H9 (cell line): ENCODE results near the gene GPR171. TPM values are rescaled to one million over a fixed set of nuclear protein-coding genes. Genes with fewer than 3 reads are reported as not detected.

Experiments used
- DNase-seq: peaks from one replicate; pipeline ENCODE4 v3.0.0-alpha.2; 2017
- H2AFZ ChIP-seq: one replicate; pipeline ENCODE4 v1.6.1; 2013; ENCODE audit warnings: mild to moderate bottlenecking, low read length, control low read depth, moderate library complexity
- H2AK5ac ChIP-seq: 2 replicates; pipeline ENCODE4 v1.6.1; 2013; ENCODE audit warnings: low read length, control low read depth, mixed read lengths; ENCODE audit not compliant: insufficient read length
- H2BK120ac ChIP-seq: one replicate; pipeline ENCODE4 v1.6.1; 2013; ENCODE audit warnings: low read depth, mild to moderate bottlenecking, low read length, control low read depth, inconsistent platforms; ENCODE audit not compliant: poor library complexity, severe bottlenecking
- H2BK12ac ChIP-seq: 2 replicates; pipeline ENCODE4 v1.6.1; 2013; ENCODE audit warnings: low read length, control low read depth, mixed read lengths, low read depth; ENCODE audit not compliant: insufficient read length
- H2BK15ac ChIP-seq: 2 replicates; pipeline ENCODE4 v1.6.1; 2013; ENCODE audit warnings: low read depth, low read length, control low read depth
- H2BK20ac ChIP-seq: one replicate; pipeline ENCODE4 v1.6.1; 2013; ENCODE audit warnings: low read depth, mild to moderate bottlenecking, low read length, control low read depth, inconsistent platforms; ENCODE audit not compliant: poor library complexity, severe bottlenecking
- H2BK5ac ChIP-seq: 2 replicates; pipeline ENCODE4 v1.6.1; 2013; ENCODE audit warnings: low read length, control low read depth, mixed read lengths; ENCODE audit not compliant: insufficient read length
- H3K14ac ChIP-seq: 2 replicates; pipeline ENCODE4 v1.6.1; 2013; ENCODE audit warnings: low read length, control low read depth; ENCODE audit not compliant: insufficient read depth
- H3K18ac ChIP-seq: 2 replicates; pipeline ENCODE4 v1.6.1; 2013; ENCODE audit warnings: low read depth, mild to moderate bottlenecking, mixed read lengths, low read length, control low read depth; ENCODE audit not compliant: insufficient read length
- H3K23ac ChIP-seq: 2 replicates; pipeline ENCODE4 v1.6.1; 2013; ENCODE audit warnings: low read length, control low read depth, mixed read lengths, low read depth; ENCODE audit not compliant: insufficient read length
- H3K23me2 ChIP-seq: 2 replicates; pipeline ENCODE4 v1.6.1; 2013; ENCODE audit warnings: low read depth, mild to moderate bottlenecking, mixed read lengths, low read length, control low read depth; ENCODE audit not compliant: insufficient read length, poor library complexity, severe bottlenecking
- H3K27ac ChIP-seq: 2 replicates; pipeline ENCODE4 v1.5.1; 2013; ENCODE audit warnings: low read length, control low read depth, mixed read lengths, low read depth; ENCODE audit not compliant: insufficient read length
- H3K27me3 ChIP-seq: 2 replicates; pipeline ENCODE4 v1.6.1; 2013; ENCODE audit warnings: low read length, control low read depth, inconsistent platforms; ENCODE audit not compliant: insufficient read depth
- H3K4ac ChIP-seq: 2 replicates; pipeline ENCODE4 v1.6.1; 2013; ENCODE audit warnings: low read depth, mild to moderate bottlenecking, control low read depth, inconsistent platforms, low read length, moderate library complexity
- H3K4me1 ChIP-seq: 2 replicates; pipeline ENCODE4 v1.6.1; 2013; ENCODE audit warnings: low read length, control low read depth, inconsistent platforms; ENCODE audit not compliant: insufficient read depth
- H3K4me2 ChIP-seq: 2 replicates; pipeline ENCODE4 v1.6.1; 2013; ENCODE audit warnings: low read length, control low read depth, mixed read lengths; ENCODE audit not compliant: insufficient read length, insufficient read depth
- H3K56ac ChIP-seq: 2 replicates; pipeline ENCODE4 v1.6.1; 2013; ENCODE audit warnings: low read depth, mild to moderate bottlenecking, mixed read lengths, low read length, control low read depth; ENCODE audit not compliant: insufficient read length
- H3K79me1 ChIP-seq: 2 replicates; pipeline ENCODE4 v1.6.1; 2013; ENCODE audit warnings: low read depth, mild to moderate bottlenecking, moderate library complexity, low read length, control low read depth, inconsistent platforms; ENCODE audit not compliant: insufficient read depth, poor library complexity, severe bottlenecking
- H3K79me2 ChIP-seq: 2 replicates; pipeline ENCODE4 v1.6.1; 2013; ENCODE audit warnings: low read length, control low read depth, inconsistent platforms; ENCODE audit not compliant: insufficient read depth
- H3K9ac ChIP-seq: 2 replicates; pipeline ENCODE4 v1.6.1; 2013; ENCODE audit warnings: low read length, control low read depth, mixed read lengths; ENCODE audit not compliant: insufficient read length; ENCODE audit errors: extremely low read depth
- H3K9me3 ChIP-seq: one replicate; pipeline ENCODE4 v1.6.1; 2013; ENCODE audit warnings: low read depth, low read length, inconsistent platforms; ENCODE audit not compliant: control insufficient read depth
- H3T11ph ChIP-seq: one replicate; pipeline ENCODE4 v1.6.1; 2013; ENCODE audit warnings: mild to moderate bottlenecking, low read length, control low read depth, inconsistent platforms
- H4K20me1 ChIP-seq: one replicate; pipeline ENCODE4 v1.6.1; 2013; ENCODE audit not compliant: control insufficient read depth, insufficient read length, insufficient read depth
- H4K5ac ChIP-seq: 2 replicates; pipeline ENCODE4 v1.6.1; 2013; ENCODE audit warnings: low read depth, mild to moderate bottlenecking, mixed read lengths, low read length, control low read depth; ENCODE audit not compliant: insufficient read length
- H4K8ac ChIP-seq: replicated peaks from 2 replicates; pipeline ENCODE4 v1.6.1; 2013; ENCODE audit warnings: low read length, control low read depth, mixed read lengths, low read depth; ENCODE audit not compliant: insufficient read length
- H4K91ac ChIP-seq: 2 replicates; pipeline ENCODE4 v1.6.1; 2013; ENCODE audit warnings: low read depth, mild to moderate bottlenecking, moderate library complexity, mixed read lengths, low read length, control low read depth; ENCODE audit not compliant: insufficient read length
- H3K27ac Mint-ChIP-seq, 3 experiments: 2 replicates in 2 of 3; 3 replicates in 1 of 3; pipeline ENCODE4 v1.8.0; 2020 to 2021; ENCODE audit warnings: mixed read lengths in 3 of 3, mild to moderate bottlenecking in 1 of 3, moderate library complexity in 1 of 3
- H3K27me3 Mint-ChIP-seq: 2 replicates; pipeline ENCODE4 v1.8.0; 2021; ENCODE audit warnings: low read depth, mild to moderate bottlenecking, moderate library complexity, mixed read lengths
- H3K36me3 Mint-ChIP-seq, 3 experiments: 2 replicates in 2 of 3; 3 replicates in 1 of 3; pipeline ENCODE4 v1.8.0; 2020 to 2021; ENCODE audit warnings: low read depth in 3 of 3, mixed read lengths in 3 of 3; ENCODE audit not compliant: insufficient read depth in 1 of 3
- H3K4me1 Mint-ChIP-seq, 2 experiments: 2 replicates each; pipeline ENCODE4 v1.8.0; 2020; ENCODE audit warnings: mixed read lengths in 2 of 2
- H3K4me3 Mint-ChIP-seq, 2 experiments: 2 replicates in 1 of 2; 3 replicates in 1 of 2; pipeline ENCODE4 v1.8.0; 2020 to 2021; ENCODE audit warnings: mild to moderate bottlenecking in 2 of 2, mixed read lengths in 2 of 2, moderate library complexity in 1 of 2
- H3K9me3 Mint-ChIP-seq, 2 experiments: 2 replicates in 1 of 2; 3 replicates in 1 of 2; pipeline ENCODE4 v1.8.0; 2020; ENCODE audit warnings: mild to moderate bottlenecking in 2 of 2, mixed read lengths in 2 of 2, moderate library complexity in 1 of 2
- WGBS: extraction: QIAGEN DNeasy Blood & Tissue Kit; methylation state at CpG from one replicate; pipeline ENCODE4 v1.1.7; 2013; ENCODE audit warnings: missing lambda C conversion rate, low lambda C conversion rate, mixed read lengths; ENCODE audit not compliant: insufficient read length; ENCODE audit errors: extremely low coverage; 5-methylcytosine and 5-hydroxymethylcytosine counted together
- total RNA-seq: library from RNA; stranded (reverse); gene quantifications from 2 replicates; pipeline ENCODE4 v1.2.1, GENCODE V29; 2021
- TF ChIP-seq, protein P1 (sequence below): fragments of 200-600 bp; sonication (generic); conservative IDR thresholded peaks from 3 replicates; pipeline ENCODE4 v1.8.0; 2021; ENCODE audit warnings: antibody characterized with exemption, mild to moderate bottlenecking

Gene GPR171
- total RNA-seq, 1 experiment from 2014 or later = not detected

GRCh38 chr3:151227266-151227806 lies 24.3 kb upstream of the GPR171 start:
- Histone ChIP-seq H3K27ac (no peak overlapping the region), H4K8ac (no peak overlapping the region), H3K79me1 (no peaks in the 10 kb centered on the region), H3K4me1 (peaks cover 7% of the 10 kb centered on the region; the same call in 1 of the 2 replicates), H2BK5ac (no peak overlapping the region), H4K20me1 (no peaks in the 10 kb centered on the region), H2BK12ac (no peak overlapping the region), H3K27me3 (no peaks in the 10 kb centered on the region), H2BK20ac (no peak overlapping the region), H3K23ac (no peak overlapping the region), H3T11ph (no peak overlapping the region), H2AK5ac (no peak overlapping the region), H3K4ac (no peak overlapping the region), H4K5ac (no peak overlapping the region), H2AFZ (no peak overlapping the region), H3K9ac (no peak overlapping the region), H3K56ac (no peak overlapping the region), H3K4me2 (no peak overlapping the region), H2BK120ac (no peak overlapping the region), H3K79me2 (no peaks in the 10 kb centered on the region), H3K9me3 (no peaks in the 10 kb centered on the region), H2BK15ac (no peak overlapping the region), H4K91ac (no peak overlapping the region), H3K14ac (no peak overlapping the region), H3K18ac (no peak overlapping the region), H3K23me2 (no peaks in the 10 kb centered on the region)
- TF ChIP-seq, protein P1, sequence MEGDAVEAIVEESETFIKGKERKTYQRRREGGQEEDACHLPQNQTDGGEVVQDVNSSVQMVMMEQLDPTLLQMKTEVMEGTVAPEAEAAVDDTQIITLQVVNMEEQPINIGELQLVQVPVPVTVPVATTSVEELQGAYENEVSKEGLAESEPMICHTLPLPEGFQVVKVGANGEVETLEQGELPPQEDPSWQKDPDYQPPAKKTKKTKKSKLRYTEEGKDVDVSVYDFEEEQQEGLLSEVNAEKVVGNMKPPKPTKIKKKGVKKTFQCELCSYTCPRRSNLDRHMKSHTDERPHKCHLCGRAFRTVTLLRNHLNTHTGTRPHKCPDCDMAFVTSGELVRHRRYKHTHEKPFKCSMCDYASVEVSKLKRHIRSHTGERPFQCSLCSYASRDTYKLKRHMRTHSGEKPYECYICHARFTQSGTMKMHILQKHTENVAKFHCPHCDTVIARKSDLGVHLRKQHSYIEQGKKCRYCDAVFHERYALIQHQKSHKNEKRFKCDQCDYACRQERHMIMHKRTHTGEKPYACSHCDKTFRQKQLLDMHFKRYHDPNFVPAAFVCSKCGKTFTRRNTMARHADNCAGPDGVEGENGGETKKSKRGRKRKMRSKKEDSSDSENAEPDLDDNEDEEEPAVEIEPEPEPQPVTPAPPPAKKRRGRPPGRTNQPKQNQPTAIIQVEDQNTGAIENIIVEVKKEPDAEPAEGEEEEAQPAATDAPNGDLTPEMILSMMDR = no peak
- DNase-seq = no peak
- WGBS = no CpG with 5 or more reads among the region's 6 CpGs
- H3K36me3 Mint-ChIP-seq = peaks cover 6 to 10% (median 8%) of the 10 kb centered on the region in 3 experiments
- H3K4me3 Mint-ChIP-seq = no peak overlapping the region
- H3K9me3 Mint-ChIP-seq = peaks cover 0 to 4% of the 10 kb centered on the region in 2 experiments; a peak in 1 of 5 replicates
- no peak overlapping the region for H3K27ac Mint-ChIP-seq
- H3K27me3 Mint-ChIP-seq = no peaks in the 10 kb centered on the region
- H3K4me1 Mint-ChIP-seq = peaks cover 25 to 27% of the 10 kb centered on the region in 2 experiments
